Measurements from ENCODE around the gene CEP97. TPM values are rescaled to one million over a fixed set of nuclear protein-coding genes. Genes with fewer than 3 reads are reported as not detected.

Gene CEP97
- total and polyA plus RNA-seq, 12 donors: 1.2 to 21.3 (median 8.2) TPM

GRCh38 chr3:101784855-101785613 lies 60.6 kb downstream of the CEP97 start:
- intact Hi-C loops (cut with DNase I): no loop called here
- H3K27ac ChIP-seq: peak overlapping the region in 3 of 5 donors; percentile 7 to 70 (median 14)
- no peak overlapping the region for H3K4me3 ChIP-seq
- 74 to 80% (median 75%) methylated on average over 5 of the region's 5 CpGs for WGBS, 4 donors
- peaks cover 0 to 37% of the 10 kb centered on the region in 2 donors for H3K36me3 ChIP-seq (replicated peaks in 1 of 2)
- TF ChIP-seq POLR2A (IDR thresholded peaks at IDR 0.05) (no peak), CTCF (IDR thresholded peaks at IDR 0.05) (no peak)
- no peaks in the 10 kb centered on the region for H3K27me3 ChIP-seq
- H3K4me1 ChIP-seq (replicated peaks in 1 of 2): no peaks in the 10 kb centered on the region
- no peaks in the 10 kb centered on the region for H3K9me3 ChIP-seq (replicated peaks in 1 of 3)
- DNase-seq: no peak

DNA sequence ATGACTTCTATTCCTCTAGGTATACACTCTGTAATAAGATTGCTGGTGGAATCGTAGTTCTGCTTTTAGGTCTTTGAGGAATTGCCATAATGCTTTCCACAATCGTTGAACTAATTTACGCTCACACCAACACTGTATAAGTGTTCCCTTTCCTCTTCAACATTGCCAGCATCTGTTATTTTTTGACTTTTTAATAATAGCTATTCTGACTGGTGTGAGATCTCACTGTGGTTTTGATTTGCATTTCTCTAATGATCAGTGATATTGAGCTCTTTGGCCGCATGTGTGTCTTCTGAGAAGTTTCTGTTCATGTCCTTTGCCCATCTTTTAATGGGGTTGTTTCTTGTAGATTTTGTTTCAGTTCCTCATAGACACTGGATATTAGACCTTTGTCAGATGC lies 67.4 kb downstream of the CEP97 start:
- no peaks in the 10 kb centered on the region for H3K27me3 ChIP-seq
- no peaks in the 10 kb centered on the region for H3K4me1 ChIP-seq (replicated peaks in 1 of 2)
- WGBS, 4 donors: 79 to 88% (median 83%) methylated on average over 4 of the region's 4 CpGs
- TF ChIP-seq CTCF (IDR thresholded peaks at IDR 0.05): no peak
- no peak for TF ChIP-seq POLR2A (IDR thresholded peaks at IDR 0.05)
- H3K9me3 ChIP-seq (replicated peaks in 1 of 3): no peaks in the 10 kb centered on the region
- no peak for DNase-seq
- intact Hi-C loops (cut with DNase I): no loop called here
- no peak overlapping the region for H3K4me3 ChIP-seq
- H3K36me3 ChIP-seq (replicated peaks in 1 of 2): peaks cover 0 to 7% of the 10 kb centered on the region in 2 donors
- H3K27ac ChIP-seq: no peak overlapping the region

- H3K9me3 ChIP-seq (replicated peaks in 1 of 3): no peaks in the 10 kb centered on the region
- H3K27ac ChIP-seq: no peak overlapping the region
- H3K4me3 ChIP-seq: no peak overlapping the region
- TF ChIP-seq CTCF (IDR thresholded peaks at IDR 0.05) (no peak), POLR2A (IDR thresholded peaks at IDR 0.05) (no peak)
- H3K4me1 ChIP-seq (replicated peaks in 1 of 2): no peaks in the 10 kb centered on the region
- DNase-seq: no peak
- intact Hi-C loops (cut with DNase I): no loop called here
- no peaks in the 10 kb centered on the region for H3K27me3 ChIP-seq
- WGBS, 4 donors: 80 to 95% (median 93%) methylated on average over 3 of the region's 3 CpGs
- H3K36me3 ChIP-seq (replicated peaks in 1 of 2): peaks cover 0 to under 1% of the 10 kb centered on the region in 2 donors
Observed at GRCh38 chr3:101796077-101796680, 71.8 kb downstream of the CEP97 start.

DNA sequence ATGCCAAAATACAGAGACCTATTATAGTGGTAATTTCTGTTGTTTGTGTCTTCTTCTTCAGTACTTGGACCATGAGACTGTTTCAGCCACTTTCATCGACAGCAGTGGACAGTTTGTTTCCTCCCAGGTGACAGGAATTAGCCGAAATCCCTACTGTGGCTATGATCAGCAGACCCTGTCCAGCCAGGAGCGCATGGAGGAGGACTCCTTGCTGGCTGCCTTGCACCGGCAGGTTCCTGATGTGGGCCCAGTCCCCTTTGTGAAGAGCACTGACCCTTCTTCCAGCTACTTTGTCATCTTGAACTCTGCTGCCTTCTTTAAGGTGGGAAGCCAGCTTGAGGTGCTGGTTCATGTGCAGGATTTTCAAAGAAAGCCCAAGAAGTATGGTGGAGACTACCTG lies 76.8 kb downstream of the CEP97 start:
- no peak for TF ChIP-seq POLR2A (IDR thresholded peaks at IDR 0.05)
- no peak for TF ChIP-seq CTCF (IDR thresholded peaks at IDR 0.05)
- WGBS, 4 donors: 91 to 93% (median 92%) methylated on average over 4 of the region's 4 CpGs
- Histone ChIP-seq H3K9me3 (replicated peaks in 1 of 3) (no peaks in the 10 kb centered on the region), H3K27me3 (no peaks in the 10 kb centered on the region), H3K27ac (no peak overlapping the region), H3K36me3 (replicated peaks in 1 of 2) (peaks cover 0 to 11% of the 10 kb centered on the region in 2 donors), H3K4me1 (replicated peaks in 1 of 2) (no peaks in the 10 kb centered on the region), H3K4me3 (no peak overlapping the region)
- intact Hi-C loops (cut with DNase I): no loop called here
- DNase-seq: no peak

Data from adrenal gland (tissue), 12 donors.